Measurements from ENCODE around the gene DDX28.
"Not testable (repeated sequence)": the region's sequence is repeated elsewhere in the genome, so short reads cannot be mapped to it uniquely, and the experiment has no call there.

The DDX28 gene

GRCh38 chr16:67976205-67976604 is 46.8 kb downstream of the DDX28 start:
- FAIRE-seq, result no peak
- DNase-seq (ENCODE audit: insufficient read length), result no peak
- TF ChIP-seq POLR2AphosphoS5 (IDR thresholded peaks at IDR 0.05; ENCODE audit: low read depth, low read length) (no peak), TAF1 (IDR thresholded peaks at IDR 0.05; ENCODE audit: borderline replicate concordance, low read depth, low read length) (no peak)

GRCh38 chr16:67975321-67976105 is 47.5 kb downstream of the DDX28 start:
- no peak for TF ChIP-seq TAF1 (IDR thresholded peaks at IDR 0.05; ENCODE audit: borderline replicate concordance, low read depth, low read length)
- no peak for TF ChIP-seq POLR2A (IDR thresholded peaks at IDR 0.05; ENCODE audit: low read depth, low read length)
- no peak for TF ChIP-seq POLR2AphosphoS5 (IDR thresholded peaks at IDR 0.05; ENCODE audit: low read depth, low read length)
- no peak for DNase-seq (ENCODE audit: insufficient read length)
- no peak for FAIRE-seq

DNA sequence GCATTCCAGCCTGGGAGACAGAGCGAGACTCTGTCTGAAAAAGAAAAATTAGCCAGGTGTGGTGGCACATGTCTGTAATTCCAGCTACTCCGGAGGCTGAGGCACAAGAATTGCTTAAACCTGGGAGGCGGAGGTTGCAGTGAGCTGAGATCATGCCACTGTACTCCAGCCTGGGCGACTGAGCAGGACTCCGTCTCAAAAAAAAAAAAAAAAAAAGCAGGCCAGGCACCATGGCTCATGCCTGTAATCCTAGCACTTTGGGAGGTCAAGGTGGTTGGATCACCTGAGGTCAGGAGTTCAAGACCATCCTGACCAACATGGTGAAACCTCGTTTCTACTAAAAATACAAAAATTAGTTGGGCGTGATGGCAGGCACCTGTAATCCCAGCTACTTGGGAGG is 50.7 kb downstream of the DDX28 start:
- DNase-seq (ENCODE audit: insufficient read length); FAIRE-seq: not testable (repeated sequence)

DNA sequence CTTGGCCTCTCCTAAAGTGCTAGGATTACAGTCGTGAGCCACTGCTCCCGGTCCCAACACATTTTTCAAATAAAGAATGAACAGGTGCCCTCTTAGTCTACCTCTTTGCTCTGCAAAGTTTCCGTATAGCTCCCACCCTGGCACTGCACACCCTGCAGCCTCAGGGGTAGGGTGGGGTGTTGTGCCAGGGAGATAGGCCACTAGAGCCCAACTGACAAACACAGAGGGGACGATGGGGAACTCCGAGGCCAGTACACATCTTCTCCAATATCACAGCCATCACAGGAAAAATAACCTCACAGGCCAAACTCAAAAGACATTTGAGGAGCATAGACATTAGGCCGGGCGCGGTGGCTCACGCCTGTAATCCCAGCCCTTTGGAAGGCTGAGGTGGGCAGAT is 51.9 kb downstream of the DDX28 start:
- DNase-seq (ENCODE audit: insufficient read length) (no peak), FAIRE-seq (no peak)
- TF ChIP-seq POLR2A (IDR thresholded peaks at IDR 0.05; ENCODE audit: low read depth, low read length) (no peak), TAF1 (IDR thresholded peaks at IDR 0.05; ENCODE audit: borderline replicate concordance, low read depth, low read length) (no peak), POLR2AphosphoS5 (IDR thresholded peaks at IDR 0.05; ENCODE audit: low read depth, low read length) (no peak)

Measured in GM12892 (cell line).